Prostate gland (tissue), 2 donors: ENCODE measurements around the gene SLC7A14.

ENCODE experiments used
- POLR2A ChIP-seq: fragments of 450-650 bp; IDR thresholded peaks from one replicate; pipeline ENCODE4 v1.6.1; 2016; ENCODE audit warnings: antibody characterized with exemption, mild to moderate bottlenecking
- POLR2AphosphoS5 ChIP-seq: sonication (generic); formaldehyde crosslinking; IDR thresholded peaks from one replicate; pipeline ENCODE4 v1.6.1; 2017; ENCODE audit warnings: antibody characterized with exemption
- TF ChIP-seq, protein P1 (sequence below), 4 experiments: fragments of 200-600 bp in 2 of 4; fragments of 450-650 bp in 2 of 4; sonication (generic) in 2 of 4; IDR thresholded peaks; 1 replicate in 3 of 4; 2 replicates in 1 of 4; pipeline ENCODE4 v1.5.1; 2016 to 2019; ENCODE audit warnings: antibody characterized with exemption in 4 of 4, mild to moderate bottlenecking in 2 of 4, moderate library complexity in 2 of 4

DNA sequence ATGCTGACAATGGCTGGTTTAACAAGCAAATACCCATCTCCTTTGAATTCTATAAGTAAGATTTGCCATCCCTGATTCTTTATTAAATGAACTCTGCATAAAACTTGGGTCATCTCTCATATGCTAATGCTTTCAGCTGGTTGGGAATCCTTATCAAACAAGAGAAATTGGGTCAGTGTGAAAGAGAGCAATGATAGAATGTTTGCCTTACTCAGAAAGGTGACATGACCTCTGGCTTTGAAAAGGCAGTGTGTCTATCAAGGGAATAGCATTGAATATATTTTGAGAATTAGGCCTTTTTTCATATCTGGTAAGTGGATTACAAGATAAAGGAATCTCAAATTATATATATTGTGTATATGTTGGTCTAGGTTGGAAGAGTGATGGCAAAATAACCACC lies 8.7 kb upstream of the SLC7A14 start:
- TF ChIP-seq, protein P1, sequence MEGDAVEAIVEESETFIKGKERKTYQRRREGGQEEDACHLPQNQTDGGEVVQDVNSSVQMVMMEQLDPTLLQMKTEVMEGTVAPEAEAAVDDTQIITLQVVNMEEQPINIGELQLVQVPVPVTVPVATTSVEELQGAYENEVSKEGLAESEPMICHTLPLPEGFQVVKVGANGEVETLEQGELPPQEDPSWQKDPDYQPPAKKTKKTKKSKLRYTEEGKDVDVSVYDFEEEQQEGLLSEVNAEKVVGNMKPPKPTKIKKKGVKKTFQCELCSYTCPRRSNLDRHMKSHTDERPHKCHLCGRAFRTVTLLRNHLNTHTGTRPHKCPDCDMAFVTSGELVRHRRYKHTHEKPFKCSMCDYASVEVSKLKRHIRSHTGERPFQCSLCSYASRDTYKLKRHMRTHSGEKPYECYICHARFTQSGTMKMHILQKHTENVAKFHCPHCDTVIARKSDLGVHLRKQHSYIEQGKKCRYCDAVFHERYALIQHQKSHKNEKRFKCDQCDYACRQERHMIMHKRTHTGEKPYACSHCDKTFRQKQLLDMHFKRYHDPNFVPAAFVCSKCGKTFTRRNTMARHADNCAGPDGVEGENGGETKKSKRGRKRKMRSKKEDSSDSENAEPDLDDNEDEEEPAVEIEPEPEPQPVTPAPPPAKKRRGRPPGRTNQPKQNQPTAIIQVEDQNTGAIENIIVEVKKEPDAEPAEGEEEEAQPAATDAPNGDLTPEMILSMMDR (IDR thresholded peaks at IDR 0.05), result no peak
- TF ChIP-seq POLR2A, result no peak
- TF ChIP-seq POLR2AphosphoS5, result no peak
